Calu3 (cell line): ENCODE measurements around the gene PPFIBP2. TPM values are rescaled to one million over a fixed set of nuclear protein-coding genes. Genes with fewer than 3 reads are reported as not detected.
A peak's percentile ranks its signal among the peaks of the same experiment; 100 is the strongest.

ENCODE experiments used
- BruUV-seq: library from RNA; stranded (reverse); fragments of 400-500 nt; replicated peaks from 2 replicates; lab custom pipeline; 2021; lab: Mats Ljungman, UMichigan
- CTCF ChIA-PET: fragments of 300-600 bp; sonication (Branson Sonifier 250); formaldehyde crosslinking; loops from one replicate; lab custom pipeline; 2022; ENCODE audit warnings: antibody characterized with exemption; lab: Charles Lee
- DNase-seq: peaks from one replicate; pipeline ENCODE4 v3.0.0; 2022
- H3K27ac Mint-ChIP-seq: one replicate; pipeline ENCODE4 v1.8.0; 2022; ENCODE audit warnings: mixed read lengths; ENCODE audit not compliant: unreplicated experiment
- H3K27me3 Mint-ChIP-seq: one replicate; pipeline ENCODE4 v1.8.0; 2022; ENCODE audit warnings: mixed read lengths; ENCODE audit not compliant: unreplicated experiment
- H3K36me3 Mint-ChIP-seq: one replicate; pipeline ENCODE4 v1.8.0; 2022; ENCODE audit warnings: mild to moderate bottlenecking, moderate library complexity, mixed read lengths; ENCODE audit not compliant: insufficient read depth, unreplicated experiment
- H3K4me1 Mint-ChIP-seq: one replicate; pipeline ENCODE4 v1.8.0; 2022; ENCODE audit warnings: mild to moderate bottlenecking, low read depth, mixed read lengths; ENCODE audit not compliant: unreplicated experiment
- H3K4me3 Mint-ChIP-seq: one replicate; pipeline ENCODE4 v1.8.0; 2022; ENCODE audit warnings: mild to moderate bottlenecking, low read depth, moderate library complexity, mixed read lengths; ENCODE audit not compliant: unreplicated experiment
- H3K9me3 Mint-ChIP-seq: one replicate; pipeline ENCODE4 v1.8.0; 2022; ENCODE audit warnings: low read depth, mixed read lengths; ENCODE audit not compliant: unreplicated experiment
- intact Hi-C: fragments of 100-400 bp; cut with micrococcal nuclease; formaldehyde crosslinking; loops from one replicate; pipeline ENCODE4 v1.10.0; 2022; ENCODE audit not compliant: unreplicated experiment
- total RNA-seq: library from RNA; stranded (reverse); gene quantifications from 2 replicates; pipeline ENCODE4 v1.2.3, GENCODE V29; 2022
- TF ChIP-seq, protein P1 (sequence below): fragments of 200-600 bp; IDR thresholded peaks from one replicate; pipeline ENCODE4 v1.8.0; 2022; ENCODE audit warnings: antibody characterized with exemption; ENCODE audit not compliant: unreplicated experiment

The PPFIBP2 gene
- total RNA-seq, 1 experiment from 2014 or later, result 28.5 TPM

- H3K4me1 Mint-ChIP-seq, result peaks cover 71% of the 10 kb centered on the region
- peaks cover 22% of the 10 kb centered on the region for H3K36me3 Mint-ChIP-seq
- H3K27ac Mint-ChIP-seq, result peak overlapping the region; percentile 69
- CTCF ChIA-PET, result no interaction called here
- H3K4me3 Mint-ChIP-seq, result no peak overlapping the region
- no peak for DNase-seq
- no TSS peak for BruUV-seq
- no peaks in the 10 kb centered on the region for H3K9me3 Mint-ChIP-seq
- intact Hi-C loops, result no loop called here
- no peaks in the 10 kb centered on the region for H3K27me3 Mint-ChIP-seq
- TF ChIP-seq, protein P1, sequence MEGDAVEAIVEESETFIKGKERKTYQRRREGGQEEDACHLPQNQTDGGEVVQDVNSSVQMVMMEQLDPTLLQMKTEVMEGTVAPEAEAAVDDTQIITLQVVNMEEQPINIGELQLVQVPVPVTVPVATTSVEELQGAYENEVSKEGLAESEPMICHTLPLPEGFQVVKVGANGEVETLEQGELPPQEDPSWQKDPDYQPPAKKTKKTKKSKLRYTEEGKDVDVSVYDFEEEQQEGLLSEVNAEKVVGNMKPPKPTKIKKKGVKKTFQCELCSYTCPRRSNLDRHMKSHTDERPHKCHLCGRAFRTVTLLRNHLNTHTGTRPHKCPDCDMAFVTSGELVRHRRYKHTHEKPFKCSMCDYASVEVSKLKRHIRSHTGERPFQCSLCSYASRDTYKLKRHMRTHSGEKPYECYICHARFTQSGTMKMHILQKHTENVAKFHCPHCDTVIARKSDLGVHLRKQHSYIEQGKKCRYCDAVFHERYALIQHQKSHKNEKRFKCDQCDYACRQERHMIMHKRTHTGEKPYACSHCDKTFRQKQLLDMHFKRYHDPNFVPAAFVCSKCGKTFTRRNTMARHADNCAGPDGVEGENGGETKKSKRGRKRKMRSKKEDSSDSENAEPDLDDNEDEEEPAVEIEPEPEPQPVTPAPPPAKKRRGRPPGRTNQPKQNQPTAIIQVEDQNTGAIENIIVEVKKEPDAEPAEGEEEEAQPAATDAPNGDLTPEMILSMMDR, result no peak
Observed at GRCh38 chr11:7599209-7599608, 85.4 kb downstream of the PPFIBP2 start.

GRCh38 chr11:7600205-7600775, 86.5 kb downstream of the PPFIBP2 start:
- BruUV-seq, result no TSS peak
- Mint-ChIP-seq H3K4me1 (peaks cover 62% of the 10 kb centered on the region), H3K9me3 (no peaks in the 10 kb centered on the region), H3K27ac (peak overlapping the region; percentile 87), H3K4me3 (peak overlapping the region; percentile 26), H3K36me3 (peaks cover 22% of the 10 kb centered on the region), H3K27me3 (no peaks in the 10 kb centered on the region)
- CTCF ChIA-PET, result interaction anchor here (1.0 kb wide), 2 partner anchors 28 to 72 kb away, joined by 3 to 4 read pairs; no protein-coding TSS in a partner anchor
- TF ChIP-seq, protein P1, result no peak
- intact Hi-C loops, result loop anchor here (1.0 kb wide), 1 partner anchor 25 kb away; no protein-coding TSS in a partner anchor
- DNase-seq, result peak; percentile 68

DNA sequence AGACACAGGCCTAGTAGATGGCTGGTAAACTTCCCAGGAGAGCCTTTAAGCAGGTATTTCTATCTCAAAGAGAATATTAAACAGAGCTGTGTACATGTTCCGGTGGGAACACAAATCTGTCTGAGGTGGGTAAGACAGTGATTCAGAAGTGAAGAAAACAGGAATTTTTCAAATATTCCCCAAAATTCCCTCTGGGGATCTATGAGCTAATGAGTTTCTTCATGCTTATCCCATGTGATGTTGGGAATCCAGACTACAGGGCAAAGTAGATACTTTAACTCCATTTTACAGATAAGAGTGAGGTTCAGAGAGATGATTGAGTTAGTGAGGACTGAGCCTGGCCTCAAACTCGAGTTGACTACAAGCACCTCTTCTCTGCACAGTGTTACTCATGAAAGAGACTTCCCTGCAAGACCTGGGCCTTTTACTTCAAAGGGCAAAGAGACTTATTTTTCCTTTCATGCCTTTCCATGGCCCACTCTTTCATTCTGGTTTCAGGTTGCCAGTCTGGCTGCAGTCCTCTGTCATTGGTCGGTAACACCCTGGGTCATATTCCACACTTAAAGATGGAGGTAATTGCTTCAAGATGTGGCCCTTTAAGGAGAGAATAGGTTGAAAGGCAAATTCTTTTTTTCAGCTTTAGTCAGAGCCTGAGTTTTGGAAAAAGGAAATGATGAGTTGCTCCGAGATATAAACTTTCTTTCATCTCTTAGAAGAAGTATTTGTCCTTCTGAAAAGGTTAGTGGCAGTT, 89.4 kb downstream of the PPFIBP2 start:
- H3K9me3 Mint-ChIP-seq, result no peaks in the 10 kb centered on the region
- no peak overlapping the region for H3K4me3 Mint-ChIP-seq
- TF ChIP-seq, protein P1, result no peak
- peaks cover 40% of the 10 kb centered on the region for H3K4me1 Mint-ChIP-seq
- H3K27ac Mint-ChIP-seq, result no peak overlapping the region
- DNase-seq, result no peak
- BruUV-seq, result no TSS peak
- no peaks in the 10 kb centered on the region for H3K27me3 Mint-ChIP-seq
- intact Hi-C loops, result no loop called here
- CTCF ChIA-PET, result interaction anchor here (0.6 to 0.7 kb wide), 2 partner anchors 26 to 1033 kb away, joined by 3 read pairs; no protein-coding TSS in a partner anchor
- H3K36me3 Mint-ChIP-seq, result peaks cover 8% of the 10 kb centered on the region

GRCh38 chr11:7604331-7604955, 90.6 kb downstream of the PPFIBP2 start:
- CTCF ChIA-PET, result interaction anchor here (0.9 to 2.4 kb wide), 3 partner anchors 11 to 33 kb away, joined by 3 to 13 read pairs (median 6); no protein-coding TSS in a partner anchor
- TF ChIP-seq, protein P1, result no peak
- no peak overlapping the region for H3K4me3 Mint-ChIP-seq
- peaks cover 7% of the 10 kb centered on the region for H3K36me3 Mint-ChIP-seq
- intact Hi-C loops, result loop anchor here (2.0 kb wide), 1 partner anchor 30 kb away; no protein-coding TSS in a partner anchor
- H3K27me3 Mint-ChIP-seq, result no peaks in the 10 kb centered on the region
- peaks cover 28% of the 10 kb centered on the region for H3K4me1 Mint-ChIP-seq
- peak; percentile 46 for DNase-seq
- H3K9me3 Mint-ChIP-seq, result no peaks in the 10 kb centered on the region
- BruUV-seq, result no TSS peak
- H3K27ac Mint-ChIP-seq, result no peak overlapping the region
